Keratinocyte (primary cell): ENCODE results near the gene CCDC192. TPM values are rescaled to one million over a fixed set of nuclear protein-coding genes. Genes with fewer than 3 reads are reported as not detected.

Experiments
- DNase-seq: peaks from one replicate; pipeline ENCODE4 v3.0.0-alpha.2; 2011; ENCODE audit warnings: low read depth, missing footprints, low spot score
- FAIRE-seq: peaks from 2 replicates; lab custom pipeline; 2011; peaks lifted over from hg19 to GRCh38; lab: Jason Lieb, UNC
- H2AFZ ChIP-seq: 2 replicates; pipeline ENCODE4 v1.6.0; 2012; ENCODE audit warnings: low read length, control low read depth, inconsistent platforms; ENCODE audit not compliant: control insufficient read depth
- H3K27ac ChIP-seq: 2 replicates; pipeline ENCODE4 v1.5.1; 2011; ENCODE audit warnings: low read length; ENCODE audit not compliant: control insufficient read depth, insufficient read depth
- H3K27me3 ChIP-seq: 3 replicates; pipeline ENCODE4 v1.6.0; 2011; ENCODE audit warnings: low read length; ENCODE audit not compliant: control insufficient read depth, insufficient read depth; ENCODE audit errors: extremely low read depth
- H3K36me3 ChIP-seq, 2 experiments: 2 replicates in 1 of 2; 3 replicates in 1 of 2; pipeline ENCODE4 v1.5.1; 2011; ENCODE audit warnings: low read length in 2 of 2, mild to moderate bottlenecking in 1 of 2; ENCODE audit not compliant: control insufficient read depth in 2 of 2, insufficient read depth in 2 of 2; ENCODE audit errors: extremely low read depth in 1 of 2
- H3K4me1 ChIP-seq: 3 replicates; pipeline ENCODE4 v1.5.1; 2011; ENCODE audit warnings: low read length; ENCODE audit not compliant: control insufficient read depth, insufficient read depth; ENCODE audit errors: extremely low read depth
- H3K4me2 ChIP-seq: 3 replicates; pipeline ENCODE4 v1.6.0; 2011; ENCODE audit warnings: low read depth, low read length; ENCODE audit not compliant: control insufficient read depth, insufficient read depth; ENCODE audit errors: extremely low read depth
- H3K4me3 ChIP-seq, 3 experiments: fragments of 200-600 bp in 1 of 3; sonication (generic) in 1 of 3; 2 replicates in 2 of 3; 3 replicates in 1 of 3; pipeline ENCODE4 v1.5.1; 2011 to 2016; ENCODE audit warnings: low read length in 3 of 3, mild to moderate bottlenecking in 3 of 3, control low read depth in 2 of 3, inconsistent platforms in 1 of 3, low read depth in 1 of 3, mixed read lengths in 1 of 3, mixed run types in 1 of 3, moderate library complexity in 1 of 3; ENCODE audit not compliant: control insufficient read depth in 2 of 3, insufficient read depth in 2 of 3; ENCODE audit errors: extremely low read depth in 1 of 3
- H3K79me2 ChIP-seq: 2 replicates; pipeline ENCODE4 v1.6.0; 2012; ENCODE audit warnings: low read length; ENCODE audit not compliant: control insufficient read depth, insufficient read depth
- H3K9ac ChIP-seq: 3 replicates; pipeline ENCODE4 v1.6.0; 2011; ENCODE audit warnings: low read length; ENCODE audit not compliant: control insufficient read depth, insufficient read depth; ENCODE audit errors: extremely low read depth
- H3K9me1 ChIP-seq: 3 replicates; pipeline ENCODE4 v1.6.0; 2011; ENCODE audit warnings: low read length; ENCODE audit not compliant: control insufficient read depth, insufficient read depth; ENCODE audit errors: extremely low read depth
- H3K9me3 ChIP-seq: 2 replicates; pipeline ENCODE4 v1.5.1; 2012; ENCODE audit warnings: low read depth, low read length; ENCODE audit not compliant: control insufficient read depth
- H4K20me1 ChIP-seq: 3 replicates; pipeline ENCODE4 v1.6.0; 2011; ENCODE audit warnings: low read length; ENCODE audit not compliant: control insufficient read depth, insufficient read depth; ENCODE audit errors: extremely low read depth
- CTCF ChIP-seq, 3 experiments: IDR thresholded peaks in 1 of 3; conservative IDR thresholded peaks in 1 of 3; optimal IDR thresholded peaks in 1 of 3; 2 replicates in 2 of 3; 3 replicates in 1 of 3; pipeline versions ENCODE3 to v1.5.1; 2011; ENCODE audit warnings: low read length in 3 of 3, mild to moderate bottlenecking in 3 of 3, moderate library complexity in 2 of 3, control low read depth in 1 of 3, inconsistent platforms in 1 of 3; ENCODE audit not compliant: insufficient read depth in 2 of 3; ENCODE audit errors: extremely low read depth in 1 of 3
- EZH2 ChIP-seq: IDR thresholded peaks from one replicate; pipeline ENCODE4 v1.6.1; 2012; ENCODE audit warnings: inconsistent platforms, mild to moderate bottlenecking, low read length, moderate library complexity
- dilution Hi-C: fragments of 300-500 bp; cut with MboI; formaldehyde crosslinking; loops from one replicate; pipeline ENCODE4 v1.7.0; 2020; ENCODE audit warnings: low sequenced_read_pairs; ENCODE audit not compliant: extremely low pct_ligation_motif_present
- polyA plus RNA-seq, 5 experiments: library from polyadenylated mRNA; depleted of rRNA in 3 of 5; stranded (reverse) in 3 of 5; stranded (forward) in 1 of 5; unstranded in 1 of 5; fragments of >200 nt; gene quantifications; 1 replicate in 1 of 5; 2 replicates in 3 of 5; 3 replicates in 1 of 5; pipeline versions ENCODE4 v1.2.1 to v1.2.3, GENCODE V29; 2011 to 2012; ENCODE audit warnings: missing spikeins in 2 of 5, low read depth in 1 of 5, low replicate concordance in 1 of 5

CCDC192 gene
- polyA plus RNA-seq, 1 donor (not counting 4 experiments of a cell fraction or from before 2014, with no cell fraction given): not detected

DNA sequence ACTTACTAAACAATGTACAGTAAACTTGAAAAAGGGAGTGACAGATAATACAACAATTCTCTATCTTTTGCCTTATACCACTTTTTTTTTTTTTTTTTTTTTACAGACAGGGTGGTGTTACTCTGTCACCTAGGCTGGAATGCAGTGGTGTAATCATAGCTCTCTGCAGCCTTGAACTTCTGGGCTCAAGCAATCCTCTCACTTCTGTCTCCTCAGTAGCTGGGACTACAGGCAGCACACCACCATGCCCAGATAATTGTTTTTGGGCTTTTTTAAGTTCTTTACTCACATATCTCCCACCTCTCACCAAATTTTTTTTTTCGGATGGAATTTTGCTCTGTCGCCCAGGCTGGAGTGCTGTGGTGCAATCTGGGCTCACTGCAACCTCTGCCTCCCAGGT lies 208.4 kb downstream of the CCDC192 start:
- Histone ChIP-seq H3K36me3 (no peaks in the 10 kb centered on the region), H3K9me3 (no peaks in the 10 kb centered on the region), H2AFZ (no peak overlapping the region), H3K9me1 (no peaks in the 10 kb centered on the region), H3K79me2 (no peaks in the 10 kb centered on the region), H3K4me2 (no peak overlapping the region), H4K20me1 (no peaks in the 10 kb centered on the region), H3K27ac (no peak overlapping the region), H3K27me3 (no peaks in the 10 kb centered on the region), H3K4me3 (no peak overlapping the region), H3K4me1 (no peaks in the 10 kb centered on the region), H3K9ac (no peak overlapping the region)
- DNase-seq (no peak), FAIRE-seq (no peak)
- dilution Hi-C loops: no loop called here
- TF ChIP-seq CTCF (optimal IDR thresholded peaks at IDR 0.05 in 1 of 3, IDR thresholded peaks at IDR 0.05 in 1 of 3, conservative IDR thresholded peaks at IDR 0.05 in 1 of 3; ENCODE audit: extremely low read depth in 1 of 3, insufficient read depth in 2 of 3, low read length in 3 of 3): no peak
- TF ChIP-seq EZH2: no peak

DNA sequence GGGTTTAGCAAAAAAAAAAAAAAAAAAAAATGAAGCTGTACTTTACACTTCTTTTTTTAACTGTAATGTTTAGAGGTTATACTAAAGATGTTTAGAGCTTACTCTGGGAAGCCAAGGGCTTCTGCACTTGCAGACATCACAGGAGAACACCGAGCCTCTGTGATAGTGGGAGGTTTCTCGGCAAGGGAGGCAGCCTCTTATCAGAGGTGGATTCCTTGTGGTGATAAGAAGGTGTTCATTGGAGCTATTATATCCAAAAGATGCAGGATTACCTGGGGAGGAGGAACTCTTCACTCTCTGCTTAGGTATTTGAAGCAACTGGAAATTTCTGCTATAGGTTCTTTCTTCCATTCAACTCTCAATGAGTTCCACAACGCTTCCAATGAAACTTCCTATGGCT lies 209.2 kb downstream of the CCDC192 start:
- Histone ChIP-seq H3K4me1 (no peaks in the 10 kb centered on the region), H3K4me2 (no peak overlapping the region), H3K4me3 (no peak overlapping the region), H3K27ac (no peak overlapping the region), H2AFZ (no peak overlapping the region), H3K36me3 (no peaks in the 10 kb centered on the region), H3K9me1 (no peaks in the 10 kb centered on the region), H3K79me2 (no peaks in the 10 kb centered on the region), H3K27me3 (no peaks in the 10 kb centered on the region), H4K20me1 (no peaks in the 10 kb centered on the region), H3K9ac (no peak overlapping the region), H3K9me3 (no peaks in the 10 kb centered on the region)
- FAIRE-seq: no peak
- dilution Hi-C loops: no loop called here
- DNase-seq: no peak
- TF ChIP-seq CTCF (optimal IDR thresholded peaks at IDR 0.05 in 1 of 3, IDR thresholded peaks at IDR 0.05 in 1 of 3, conservative IDR thresholded peaks at IDR 0.05 in 1 of 3; ENCODE audit: extremely low read depth in 1 of 3, insufficient read depth in 2 of 3, low read length in 3 of 3) (no peak), EZH2 (no peak)
